KBM-7 (cell line): Measurements from ENCODE around the gene RFC4.
A peak's percentile ranks its signal among the peaks of the same experiment; 100 is the strongest.

Experiments
- DNase-seq: peaks from one replicate; pipeline ENCODE4 v3.0.0-alpha.2; 2015
- in situ Hi-C: fragments of 300-500 bp; cut with MboI; formaldehyde crosslinking; loops from 2 replicates; pipeline ENCODE4 v1.14.3; 2020; ENCODE audit warnings: low sequenced_read_pairs, low pct_unique_long_range_greater_than_20kb, mixed read lengths

Gene RFC4

GRCh38 chr3:186772281-186772694, 34.0 kb downstream of the RFC4 start:
- in situ Hi-C loops, result no loop called here

GRCh38 chr3:186760897-186761447, 45.3 kb downstream of the RFC4 start:
- in situ Hi-C loops, result no loop called here
- no peak for DNase-seq

More at GRCh38 chr3:186772281-186772694, 34.0 kb downstream of the RFC4 start:
- DNase-seq, result no peak

GRCh38 chr3:186760141-186760833, 46.0 kb downstream of the RFC4 start:
- DNase-seq, result no peak
- in situ Hi-C loops, result no loop called here

GRCh38 chr3:186759231-186759930, 46.9 kb downstream of the RFC4 start:
- in situ Hi-C loops, result no loop called here
- DNase-seq, result no peak

- DNase-seq, result no peak
- in situ Hi-C loops, result no loop called here
Measured at GRCh38 chr3:186757686-186758220, 48.5 kb downstream of the RFC4 start.

- in situ Hi-C loops, result no loop called here
- DNase-seq, result no peak
Measured at GRCh38 chr3:186757214-186757613, 49.1 kb downstream of the RFC4 start.

GRCh38 chr3:186754871-186755270, 51.4 kb downstream of the RFC4 start:
- in situ Hi-C loops, result no loop called here
- no peak for DNase-seq

GRCh38 chr3:186754006-186754405, 52.3 kb downstream of the RFC4 start:
- in situ Hi-C loops, result no loop called here
- DNase-seq, result no peak

GRCh38 chr3:186751480-186751879, 54.8 kb downstream of the RFC4 start:
- no peak for DNase-seq
- in situ Hi-C loops, result no loop called here

GRCh38 chr3:186750316-186750715, 56.0 kb downstream of the RFC4 start:
- in situ Hi-C loops, result no loop called here

GRCh38 chr3:186746008-186746407, 60.3 kb downstream of the RFC4 start:
- peak; percentile 89 for DNase-seq

More at GRCh38 chr3:186750316-186750715, 56.0 kb downstream of the RFC4 start:
- no peak for DNase-seq

GRCh38 chr3:186743666-186744065, 62.6 kb downstream of the RFC4 start:
- in situ Hi-C loops, result no loop called here
- DNase-seq, result no peak

More at GRCh38 chr3:186746008-186746407, 60.3 kb downstream of the RFC4 start:
- in situ Hi-C loops, result no loop called here

GRCh38 chr3:186742618-186743380, 63.5 kb downstream of the RFC4 start:
- DNase-seq, result no peak
- in situ Hi-C loops, result no loop called here
